ENCODE results near the gene TTC28.

GRCh38 chr22:28118957-28119631, 560.5 kb downstream of the TTC28 start:
- TF ChIP-seq POLR2A (IDR thresholded peaks at IDR 0.05; ENCODE audit: low read depth) = no peak
- no peak for TF ChIP-seq CTCF (IDR thresholded peaks at IDR 0.05)
- no peak for TF ChIP-seq POLR2AphosphoS5 (IDR thresholded peaks at IDR 0.05)
- TF ChIP-seq EP300 (IDR thresholded peaks at IDR 0.05) = no peak

Data from esophagus muscularis mucosa (tissue), 4 donors.